H9 (cell line): ENCODE measurements around the gene COL4A1. TPM values are rescaled to one million over a fixed set of nuclear protein-coding genes. Genes with fewer than 3 reads are reported as not detected.

Experiments used
- DNase-seq: peaks from one replicate; pipeline ENCODE4 v3.0.0-alpha.2; 2017
- H2AFZ ChIP-seq: one replicate; pipeline ENCODE4 v1.6.1; 2013; ENCODE audit warnings: mild to moderate bottlenecking, low read length, control low read depth, moderate library complexity
- H2AK5ac ChIP-seq: 2 replicates; pipeline ENCODE4 v1.6.1; 2013; ENCODE audit warnings: low read length, control low read depth, mixed read lengths; ENCODE audit not compliant: insufficient read length
- H2BK120ac ChIP-seq: one replicate; pipeline ENCODE4 v1.6.1; 2013; ENCODE audit warnings: low read depth, mild to moderate bottlenecking, low read length, control low read depth, inconsistent platforms; ENCODE audit not compliant: poor library complexity, severe bottlenecking
- H2BK12ac ChIP-seq: 2 replicates; pipeline ENCODE4 v1.6.1; 2013; ENCODE audit warnings: low read length, control low read depth, mixed read lengths, low read depth; ENCODE audit not compliant: insufficient read length
- H2BK15ac ChIP-seq: 2 replicates; pipeline ENCODE4 v1.6.1; 2013; ENCODE audit warnings: low read depth, low read length, control low read depth
- H2BK20ac ChIP-seq: one replicate; pipeline ENCODE4 v1.6.1; 2013; ENCODE audit warnings: low read depth, mild to moderate bottlenecking, low read length, control low read depth, inconsistent platforms; ENCODE audit not compliant: poor library complexity, severe bottlenecking
- H2BK5ac ChIP-seq: 2 replicates; pipeline ENCODE4 v1.6.1; 2013; ENCODE audit warnings: low read length, control low read depth, mixed read lengths; ENCODE audit not compliant: insufficient read length
- H3K14ac ChIP-seq: 2 replicates; pipeline ENCODE4 v1.6.1; 2013; ENCODE audit warnings: low read length, control low read depth; ENCODE audit not compliant: insufficient read depth
- H3K18ac ChIP-seq: 2 replicates; pipeline ENCODE4 v1.6.1; 2013; ENCODE audit warnings: low read depth, mild to moderate bottlenecking, mixed read lengths, low read length, control low read depth; ENCODE audit not compliant: insufficient read length
- H3K23ac ChIP-seq: 2 replicates; pipeline ENCODE4 v1.6.1; 2013; ENCODE audit warnings: low read length, control low read depth, mixed read lengths, low read depth; ENCODE audit not compliant: insufficient read length
- H3K23me2 ChIP-seq: 2 replicates; pipeline ENCODE4 v1.6.1; 2013; ENCODE audit warnings: low read depth, mild to moderate bottlenecking, mixed read lengths, low read length, control low read depth; ENCODE audit not compliant: insufficient read length, poor library complexity, severe bottlenecking
- H3K27ac ChIP-seq: 2 replicates; pipeline ENCODE4 v1.5.1; 2013; ENCODE audit warnings: low read length, control low read depth, mixed read lengths, low read depth; ENCODE audit not compliant: insufficient read length
- H3K27me3 ChIP-seq: 2 replicates; pipeline ENCODE4 v1.6.1; 2013; ENCODE audit warnings: low read length, control low read depth, inconsistent platforms; ENCODE audit not compliant: insufficient read depth
- H3K4ac ChIP-seq: 2 replicates; pipeline ENCODE4 v1.6.1; 2013; ENCODE audit warnings: low read depth, mild to moderate bottlenecking, control low read depth, inconsistent platforms, low read length, moderate library complexity
- H3K4me1 ChIP-seq: 2 replicates; pipeline ENCODE4 v1.6.1; 2013; ENCODE audit warnings: low read length, control low read depth, inconsistent platforms; ENCODE audit not compliant: insufficient read depth
- H3K4me2 ChIP-seq: 2 replicates; pipeline ENCODE4 v1.6.1; 2013; ENCODE audit warnings: low read length, control low read depth, mixed read lengths; ENCODE audit not compliant: insufficient read length, insufficient read depth
- H3K56ac ChIP-seq: 2 replicates; pipeline ENCODE4 v1.6.1; 2013; ENCODE audit warnings: low read depth, mild to moderate bottlenecking, mixed read lengths, low read length, control low read depth; ENCODE audit not compliant: insufficient read length
- H3K79me1 ChIP-seq: 2 replicates; pipeline ENCODE4 v1.6.1; 2013; ENCODE audit warnings: low read depth, mild to moderate bottlenecking, moderate library complexity, low read length, control low read depth, inconsistent platforms; ENCODE audit not compliant: insufficient read depth, poor library complexity, severe bottlenecking
- H3K79me2 ChIP-seq: 2 replicates; pipeline ENCODE4 v1.6.1; 2013; ENCODE audit warnings: low read length, control low read depth, inconsistent platforms; ENCODE audit not compliant: insufficient read depth
- H3K9ac ChIP-seq: 2 replicates; pipeline ENCODE4 v1.6.1; 2013; ENCODE audit warnings: low read length, control low read depth, mixed read lengths; ENCODE audit not compliant: insufficient read length; ENCODE audit errors: extremely low read depth
- H3K9me3 ChIP-seq: one replicate; pipeline ENCODE4 v1.6.1; 2013; ENCODE audit warnings: low read depth, low read length, inconsistent platforms; ENCODE audit not compliant: control insufficient read depth
- H3T11ph ChIP-seq: one replicate; pipeline ENCODE4 v1.6.1; 2013; ENCODE audit warnings: mild to moderate bottlenecking, low read length, control low read depth, inconsistent platforms
- H4K20me1 ChIP-seq: one replicate; pipeline ENCODE4 v1.6.1; 2013; ENCODE audit not compliant: control insufficient read depth, insufficient read length, insufficient read depth
- H4K5ac ChIP-seq: 2 replicates; pipeline ENCODE4 v1.6.1; 2013; ENCODE audit warnings: low read depth, mild to moderate bottlenecking, mixed read lengths, low read length, control low read depth; ENCODE audit not compliant: insufficient read length
- H4K8ac ChIP-seq: replicated peaks from 2 replicates; pipeline ENCODE4 v1.6.1; 2013; ENCODE audit warnings: low read length, control low read depth, mixed read lengths, low read depth; ENCODE audit not compliant: insufficient read length
- H4K91ac ChIP-seq: 2 replicates; pipeline ENCODE4 v1.6.1; 2013; ENCODE audit warnings: low read depth, mild to moderate bottlenecking, moderate library complexity, mixed read lengths, low read length, control low read depth; ENCODE audit not compliant: insufficient read length
- H3K27ac Mint-ChIP-seq, 3 experiments: 2 replicates in 2 of 3; 3 replicates in 1 of 3; pipeline ENCODE4 v1.8.0; 2020 to 2021; ENCODE audit warnings: mixed read lengths in 3 of 3, mild to moderate bottlenecking in 1 of 3, moderate library complexity in 1 of 3
- H3K27me3 Mint-ChIP-seq: 2 replicates; pipeline ENCODE4 v1.8.0; 2021; ENCODE audit warnings: low read depth, mild to moderate bottlenecking, moderate library complexity, mixed read lengths
- H3K36me3 Mint-ChIP-seq, 3 experiments: 2 replicates in 2 of 3; 3 replicates in 1 of 3; pipeline ENCODE4 v1.8.0; 2020 to 2021; ENCODE audit warnings: low read depth in 3 of 3, mixed read lengths in 3 of 3; ENCODE audit not compliant: insufficient read depth in 1 of 3
- H3K4me1 Mint-ChIP-seq, 2 experiments: 2 replicates each; pipeline ENCODE4 v1.8.0; 2020; ENCODE audit warnings: mixed read lengths in 2 of 2
- H3K4me3 Mint-ChIP-seq, 2 experiments: 2 replicates in 1 of 2; 3 replicates in 1 of 2; pipeline ENCODE4 v1.8.0; 2020 to 2021; ENCODE audit warnings: mild to moderate bottlenecking in 2 of 2, mixed read lengths in 2 of 2, moderate library complexity in 1 of 2
- H3K9me3 Mint-ChIP-seq, 2 experiments: 2 replicates in 1 of 2; 3 replicates in 1 of 2; pipeline ENCODE4 v1.8.0; 2020; ENCODE audit warnings: mild to moderate bottlenecking in 2 of 2, mixed read lengths in 2 of 2, moderate library complexity in 1 of 2
- WGBS: extraction: QIAGEN DNeasy Blood & Tissue Kit; methylation state at CpG from one replicate; pipeline ENCODE4 v1.1.7; 2013; ENCODE audit warnings: missing lambda C conversion rate, low lambda C conversion rate, mixed read lengths; ENCODE audit not compliant: insufficient read length; ENCODE audit errors: extremely low coverage; 5-methylcytosine and 5-hydroxymethylcytosine counted together
- total RNA-seq: library from RNA; stranded (reverse); gene quantifications from 2 replicates; pipeline ENCODE4 v1.2.1, GENCODE V29; 2021
- TF ChIP-seq, protein P1 (sequence below): fragments of 200-600 bp; sonication (generic); conservative IDR thresholded peaks from 3 replicates; pipeline ENCODE4 v1.8.0; 2021; ENCODE audit warnings: antibody characterized with exemption, mild to moderate bottlenecking

Gene COL4A1
- total RNA-seq, 1 experiment from 2014 or later, result 73.1 TPM

GRCh38 chr13:110192472-110192871, 114.5 kb downstream of the COL4A1 start:
- Mint-ChIP-seq H3K9me3 (no peaks in the 10 kb centered on the region), H3K36me3 (peaks cover 0 to 17% (median 9%) of the 10 kb centered on the region in 3 experiments; a peak in 5 of 7 replicates), H3K4me1 (peaks cover 4 to 6% of the 10 kb centered on the region in 2 experiments; a peak in 3 of 4 replicates)

More at GRCh38 chr13:110192472-110192871, 114.5 kb downstream of the COL4A1 start:
- Histone ChIP-seq H2BK15ac (no peak overlapping the region), H3K23me2 (no peaks in the 10 kb centered on the region), H2AFZ (no peak overlapping the region), H2BK12ac (no peak overlapping the region), H4K91ac (no peak overlapping the region), H3K4me2 (no peak overlapping the region), H3K4me1 (no peaks in the 10 kb centered on the region), H3K56ac (no peak overlapping the region), H3K79me1 (no peaks in the 10 kb centered on the region), H4K20me1 (no peaks in the 10 kb centered on the region), H4K8ac (no peak overlapping the region), H3K4ac (no peak overlapping the region), H2AK5ac (no peak overlapping the region), H3K9me3 (no peaks in the 10 kb centered on the region), H4K5ac (no peak overlapping the region), H3K14ac (no peak overlapping the region), H3K9ac (no peak overlapping the region), H3T11ph (no peak overlapping the region), H3K27me3 (no peaks in the 10 kb centered on the region), H3K23ac (no peak overlapping the region), H2BK120ac (no peak overlapping the region), H3K79me2 (no peaks in the 10 kb centered on the region), H3K27ac (no peak overlapping the region), H2BK5ac (no peak overlapping the region), H3K18ac (no peak overlapping the region), H2BK20ac (no peak overlapping the region)
- H3K27ac Mint-ChIP-seq, result no peak overlapping the region; a peak in 1 of 7 replicates
- DNase-seq, result no peak
- WGBS, result no CpG with 5 or more reads among the region's 5 CpGs
- TF ChIP-seq, protein P1, sequence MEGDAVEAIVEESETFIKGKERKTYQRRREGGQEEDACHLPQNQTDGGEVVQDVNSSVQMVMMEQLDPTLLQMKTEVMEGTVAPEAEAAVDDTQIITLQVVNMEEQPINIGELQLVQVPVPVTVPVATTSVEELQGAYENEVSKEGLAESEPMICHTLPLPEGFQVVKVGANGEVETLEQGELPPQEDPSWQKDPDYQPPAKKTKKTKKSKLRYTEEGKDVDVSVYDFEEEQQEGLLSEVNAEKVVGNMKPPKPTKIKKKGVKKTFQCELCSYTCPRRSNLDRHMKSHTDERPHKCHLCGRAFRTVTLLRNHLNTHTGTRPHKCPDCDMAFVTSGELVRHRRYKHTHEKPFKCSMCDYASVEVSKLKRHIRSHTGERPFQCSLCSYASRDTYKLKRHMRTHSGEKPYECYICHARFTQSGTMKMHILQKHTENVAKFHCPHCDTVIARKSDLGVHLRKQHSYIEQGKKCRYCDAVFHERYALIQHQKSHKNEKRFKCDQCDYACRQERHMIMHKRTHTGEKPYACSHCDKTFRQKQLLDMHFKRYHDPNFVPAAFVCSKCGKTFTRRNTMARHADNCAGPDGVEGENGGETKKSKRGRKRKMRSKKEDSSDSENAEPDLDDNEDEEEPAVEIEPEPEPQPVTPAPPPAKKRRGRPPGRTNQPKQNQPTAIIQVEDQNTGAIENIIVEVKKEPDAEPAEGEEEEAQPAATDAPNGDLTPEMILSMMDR, result no peak
- H3K4me3 Mint-ChIP-seq, result no peak overlapping the region
- peaks cover 2% of the 10 kb centered on the region; the same call in 1 of the 2 replicates for H3K27me3 Mint-ChIP-seq
